PFSK-1 (cell line): ENCODE results near the gene CPSF2.

Experiments used
- FOXP2 ChIP-seq: optimal IDR thresholded peaks from 2 replicates; pipeline ENCODE3; 2011; ENCODE audit warnings: borderline replicate concordance, control low read depth, inconsistent platforms; ENCODE audit not compliant: insufficient read depth; ENCODE audit errors: extremely low read length, extremely low read depth
- POLR2AphosphoS5 ChIP-seq: IDR thresholded peaks from 2 replicates; pipeline ENCODE4 v1.6.1; 2012; ENCODE audit warnings: low read depth, mild to moderate bottlenecking, control low read depth, low read length, moderate library complexity
- SIN3A ChIP-seq: IDR thresholded peaks from 2 replicates; pipeline ENCODE4 v1.6.1; 2012; ENCODE audit warnings: mild to moderate bottlenecking, low read length, moderate library complexity, borderline replicate concordance; ENCODE audit not compliant: insufficient read depth
- TAF1 ChIP-seq: IDR thresholded peaks from 2 replicates; pipeline ENCODE4 v1.6.1; 2012; ENCODE audit warnings: low read length, control low read depth, borderline replicate concordance; ENCODE audit not compliant: insufficient read depth
- TF ChIP-seq, protein P1 (sequence below), 2 experiments: IDR thresholded peaks; 2 replicates each; pipeline versions ENCODE4 v1.6.1 to v1.8.0; 2011 to 2012; ENCODE audit warnings: low read depth in 2 of 2, low read length in 2 of 2, control low read depth in 1 of 2, inconsistent platforms in 1 of 2, mild to moderate bottlenecking in 1 of 2, moderate library complexity in 1 of 2; ENCODE audit not compliant: insufficient read depth in 1 of 2

DNA sequence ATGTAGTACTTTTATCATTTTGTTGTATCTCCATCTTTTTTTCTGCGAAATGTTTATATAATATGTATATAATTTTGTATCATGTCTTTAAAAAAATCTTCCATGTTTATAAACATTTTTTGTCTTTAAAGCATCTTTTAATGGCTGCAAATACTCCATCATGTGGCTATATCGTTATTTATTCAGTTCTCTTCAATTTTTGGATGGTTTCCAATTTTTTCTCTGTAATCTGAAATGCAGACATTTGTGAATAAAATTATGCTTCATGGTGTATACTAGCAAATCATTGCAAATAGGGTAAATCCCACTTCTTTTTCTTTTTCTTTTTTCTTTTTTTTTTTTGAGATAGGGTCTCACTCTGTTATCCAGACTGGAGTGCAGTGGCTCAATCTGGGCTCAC is 54.0 kb downstream of the CPSF2 start:
- TF ChIP-seq TAF1 (no peak), POLR2AphosphoS5 (no peak), SIN3A (no peak), FOXP2 (no peak)
- TF ChIP-seq, protein P1, sequence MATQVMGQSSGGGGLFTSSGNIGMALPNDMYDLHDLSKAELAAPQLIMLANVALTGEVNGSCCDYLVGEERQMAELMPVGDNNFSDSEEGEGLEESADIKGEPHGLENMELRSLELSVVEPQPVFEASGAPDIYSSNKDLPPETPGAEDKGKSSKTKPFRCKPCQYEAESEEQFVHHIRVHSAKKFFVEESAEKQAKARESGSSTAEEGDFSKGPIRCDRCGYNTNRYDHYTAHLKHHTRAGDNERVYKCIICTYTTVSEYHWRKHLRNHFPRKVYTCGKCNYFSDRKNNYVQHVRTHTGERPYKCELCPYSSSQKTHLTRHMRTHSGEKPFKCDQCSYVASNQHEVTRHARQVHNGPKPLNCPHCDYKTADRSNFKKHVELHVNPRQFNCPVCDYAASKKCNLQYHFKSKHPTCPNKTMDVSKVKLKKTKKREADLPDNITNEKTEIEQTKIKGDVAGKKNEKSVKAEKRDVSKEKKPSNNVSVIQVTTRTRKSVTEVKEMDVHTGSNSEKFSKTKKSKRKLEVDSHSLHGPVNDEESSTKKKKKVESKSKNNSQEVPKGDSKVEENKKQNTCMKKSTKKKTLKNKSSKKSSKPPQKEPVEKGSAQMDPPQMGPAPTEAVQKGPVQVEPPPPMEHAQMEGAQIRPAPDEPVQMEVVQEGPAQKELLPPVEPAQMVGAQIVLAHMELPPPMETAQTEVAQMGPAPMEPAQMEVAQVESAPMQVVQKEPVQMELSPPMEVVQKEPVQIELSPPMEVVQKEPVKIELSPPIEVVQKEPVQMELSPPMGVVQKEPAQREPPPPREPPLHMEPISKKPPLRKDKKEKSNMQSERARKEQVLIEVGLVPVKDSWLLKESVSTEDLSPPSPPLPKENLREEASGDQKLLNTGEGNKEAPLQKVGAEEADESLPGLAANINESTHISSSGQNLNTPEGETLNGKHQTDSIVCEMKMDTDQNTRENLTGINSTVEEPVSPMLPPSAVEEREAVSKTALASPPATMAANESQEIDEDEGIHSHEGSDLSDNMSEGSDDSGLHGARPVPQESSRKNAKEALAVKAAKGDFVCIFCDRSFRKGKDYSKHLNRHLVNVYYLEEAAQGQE (IDR thresholded peaks at IDR 0.05; ENCODE audit: insufficient read depth in 1 of 2, low read depth in 2 of 2, low read length in 2 of 2), result no peak
